ENCODE data around the gene SPINK2. TPM values are rescaled to one million over a fixed set of nuclear protein-coding genes. Genes with fewer than 3 reads are reported as not detected.

Gene SPINK2
- total and polyA plus RNA-seq, 5 donors from 2014 or later: 2.0 to 21.2 (median 7.4) TPM

DNA sequence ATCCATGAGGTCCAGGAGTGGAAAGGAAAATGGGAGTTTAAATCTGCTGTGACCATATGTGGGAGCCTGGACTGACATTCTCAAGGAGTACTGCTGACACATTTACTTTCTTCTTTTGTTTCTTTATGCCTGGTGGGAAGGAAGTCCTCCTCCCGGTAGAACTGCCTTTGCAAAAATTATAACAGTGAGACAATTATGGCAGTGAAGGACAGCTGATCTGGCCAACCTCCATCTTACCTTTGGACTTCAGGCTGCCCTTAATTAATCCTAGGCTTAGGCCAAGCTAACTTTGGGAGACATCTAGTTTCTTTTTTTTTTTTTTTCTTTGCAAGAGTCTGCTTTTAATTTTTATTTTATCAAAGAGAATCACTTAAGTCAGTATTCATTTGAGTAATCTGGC, 61.3 kb downstream of the SPINK2 start:
- peaks cover 9% of the 10 kb centered on the region for H3K27me3 Mint-ChIP-seq
- H3K27ac ChIP-seq (ENCODE audit: insufficient read depth, low read length, poor library complexity, severe bottlenecking): no peak overlapping the region
- H3K4me1 Mint-ChIP-seq: peaks cover 19 to 67% (median 29%) of the 10 kb centered on the region in 4 donors
- no peak overlapping the region for H3K4me3 ChIP-seq (ENCODE audit: low read depth, low read length)
- peaks cover 33% of the 10 kb centered on the region for H3K4me1 ChIP-seq (ENCODE audit: control insufficient read depth, insufficient read depth, low read length, poor library complexity, severe bottlenecking)
- peak overlapping the region in 1 of 3 donors; percentile 12 for H3K27ac Mint-ChIP-seq
- H3K4me3 Mint-ChIP-seq: peak overlapping the region in 1 of 4 donors; percentile 37
- H3K36me3 Mint-ChIP-seq: no peaks in the 10 kb centered on the region
- no peaks in the 10 kb centered on the region for H3K9me3 Mint-ChIP-seq
- DNase-seq (no peak), ATAC-seq (ENCODE audit: low read depth in 2 of 2) (no peak)
- no peaks in the 10 kb centered on the region for H3K27me3 ChIP-seq (ENCODE audit: control insufficient read depth, insufficient read depth, low read length)
- no peaks in the 10 kb centered on the region for H3K9me3 ChIP-seq (ENCODE audit: control insufficient read depth in 2 of 2, low read length in 2 of 2)
- no peaks in the 10 kb centered on the region for H3K36me3 ChIP-seq (ENCODE audit: control insufficient read depth, insufficient read depth, low read length)

Other genes with a start within 250 kb of the SPINK2 start
- 1.9 TPM for gene HOPX, start 140.4 kb downstream of the SPINK2 start, total RNA-seq
- gene HOPX, start 140.4 kb downstream of the SPINK2 start, polyA plus RNA-seq: 10 to 100 TPM in 2 of 4 donors, 1 to 10 TPM in 2; 1.4 to 13.3 (median 9.3) TPM
- gene REST, start 86.2 kb upstream of the SPINK2 start, total RNA-seq: 68.0 TPM
- gene REST, start 86.2 kb upstream of the SPINK2 start, polyA plus RNA-seq: 100 to 1,000 TPM; 126 to 141 (median 134) TPM
- gene NOA1, start 155.9 kb upstream of the SPINK2 start, total RNA-seq: 19.7 TPM
- gene NOA1, start 155.9 kb upstream of the SPINK2 start, polyA plus RNA-seq: 10 to 100 TPM; 25.7 to 27.7 (median 27.4) TPM
- gene POLR2B, start 157.2 kb upstream of the SPINK2 start, total RNA-seq: 73.5 TPM
- 10 to 100 TPM; 52.9 to 83.6 (median 63.5) TPM for gene POLR2B, start 157.2 kb upstream of the SPINK2 start, polyA plus RNA-seq